ENCODE results near the gene NAALADL2. TPM values are rescaled to one million over a fixed set of nuclear protein-coding genes. Genes with fewer than 3 reads are reported as not detected.

The NAALADL2 gene
- total RNA-seq, 4 donors from 2014 or later: 0.85 to 6.3 (median 1.6) TPM

- H3K27ac ChIP-seq: no peak overlapping the region
- no peak overlapping the region for H3K4me3 ChIP-seq
- H3K4me1 ChIP-seq: no peaks in the 10 kb centered on the region
- no peaks in the 10 kb centered on the region for H3K27me3 ChIP-seq
- WGBS, 2 donors: 89 to 90% methylated on average over 4 of the region's 4 CpGs
- TF ChIP-seq, protein P1, sequence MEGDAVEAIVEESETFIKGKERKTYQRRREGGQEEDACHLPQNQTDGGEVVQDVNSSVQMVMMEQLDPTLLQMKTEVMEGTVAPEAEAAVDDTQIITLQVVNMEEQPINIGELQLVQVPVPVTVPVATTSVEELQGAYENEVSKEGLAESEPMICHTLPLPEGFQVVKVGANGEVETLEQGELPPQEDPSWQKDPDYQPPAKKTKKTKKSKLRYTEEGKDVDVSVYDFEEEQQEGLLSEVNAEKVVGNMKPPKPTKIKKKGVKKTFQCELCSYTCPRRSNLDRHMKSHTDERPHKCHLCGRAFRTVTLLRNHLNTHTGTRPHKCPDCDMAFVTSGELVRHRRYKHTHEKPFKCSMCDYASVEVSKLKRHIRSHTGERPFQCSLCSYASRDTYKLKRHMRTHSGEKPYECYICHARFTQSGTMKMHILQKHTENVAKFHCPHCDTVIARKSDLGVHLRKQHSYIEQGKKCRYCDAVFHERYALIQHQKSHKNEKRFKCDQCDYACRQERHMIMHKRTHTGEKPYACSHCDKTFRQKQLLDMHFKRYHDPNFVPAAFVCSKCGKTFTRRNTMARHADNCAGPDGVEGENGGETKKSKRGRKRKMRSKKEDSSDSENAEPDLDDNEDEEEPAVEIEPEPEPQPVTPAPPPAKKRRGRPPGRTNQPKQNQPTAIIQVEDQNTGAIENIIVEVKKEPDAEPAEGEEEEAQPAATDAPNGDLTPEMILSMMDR (IDR thresholded peaks at IDR 0.05): no peak
- TF ChIP-seq POLR2A (IDR thresholded peaks at IDR 0.05): no peak
- H3K36me3 ChIP-seq: no peaks in the 10 kb centered on the region
- intact Hi-C loops (cut with DNase I): no loop called here
- no peak for DNase-seq
- no peaks in the 10 kb centered on the region for H3K9me3 ChIP-seq
Measured at GRCh38 chr3:175546115-175546514, 687.0 kb downstream of the NAALADL2 start.

DNA sequence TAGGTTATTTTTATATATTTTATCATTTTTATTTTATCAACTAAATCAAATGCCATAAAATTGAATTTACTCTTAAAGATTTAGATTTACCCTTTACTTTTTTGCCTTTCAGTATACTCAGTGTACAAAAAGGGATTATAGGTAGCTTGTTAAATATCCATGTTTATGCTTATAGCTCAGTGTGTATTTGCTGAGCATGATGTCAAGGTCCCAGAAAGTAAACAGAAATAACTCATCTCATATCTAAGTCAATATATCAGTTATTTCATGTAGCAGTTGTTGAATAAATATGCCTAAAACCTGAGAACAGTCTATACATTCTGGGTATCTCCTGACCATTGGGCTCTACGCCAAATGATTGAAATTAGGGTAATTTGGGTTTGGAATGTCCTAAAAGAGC, 693.8 kb downstream of the NAALADL2 start:
- Histone ChIP-seq H3K9me3 (no peaks in the 10 kb centered on the region), H3K4me3 (no peak overlapping the region), H3K4me1 (no peaks in the 10 kb centered on the region), H3K27me3 (no peaks in the 10 kb centered on the region), H3K36me3 (no peaks in the 10 kb centered on the region), H3K27ac (no peak overlapping the region)
- no peak for DNase-seq
- intact Hi-C loops (cut with DNase I): no loop called here
- TF ChIP-seq, protein P1 (IDR thresholded peaks at IDR 0.05): no peak
- TF ChIP-seq POLR2A (IDR thresholded peaks at IDR 0.05): no peak
- WGBS, 2 donors: 77 to 93% methylated on average over 1 of the region's 1 CpG

DNA sequence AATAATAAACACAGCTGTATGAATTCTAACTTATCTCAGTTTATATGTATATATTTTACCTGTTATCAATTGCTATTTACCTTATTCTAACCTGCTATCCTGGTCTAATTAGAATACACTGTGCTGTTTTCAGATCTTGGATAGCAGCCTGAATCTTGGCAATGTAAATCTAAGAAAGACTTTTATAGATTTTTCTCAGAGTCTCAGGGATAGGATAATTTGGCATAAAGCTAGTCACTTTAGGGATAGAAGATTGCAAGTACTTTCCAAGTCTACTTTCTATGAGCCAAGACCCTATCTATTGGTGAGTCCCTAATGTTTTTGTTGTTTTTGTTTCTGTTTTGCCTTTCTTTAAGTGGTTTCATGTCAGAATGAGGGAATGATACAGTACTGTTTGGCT, 695.7 kb downstream of the NAALADL2 start:
- intact Hi-C loops (cut with DNase I): no loop called here
- no peak overlapping the region for H3K4me3 ChIP-seq
- TF ChIP-seq, protein P1 (IDR thresholded peaks at IDR 0.05): no peak
- no peak for TF ChIP-seq POLR2A (IDR thresholded peaks at IDR 0.05)
- H3K27me3 ChIP-seq: no peaks in the 10 kb centered on the region
- no peak for DNase-seq
- no peaks in the 10 kb centered on the region for H3K4me1 ChIP-seq
- H3K27ac ChIP-seq: no peak overlapping the region
- no peaks in the 10 kb centered on the region for H3K36me3 ChIP-seq
- no peaks in the 10 kb centered on the region for H3K9me3 ChIP-seq

DNA sequence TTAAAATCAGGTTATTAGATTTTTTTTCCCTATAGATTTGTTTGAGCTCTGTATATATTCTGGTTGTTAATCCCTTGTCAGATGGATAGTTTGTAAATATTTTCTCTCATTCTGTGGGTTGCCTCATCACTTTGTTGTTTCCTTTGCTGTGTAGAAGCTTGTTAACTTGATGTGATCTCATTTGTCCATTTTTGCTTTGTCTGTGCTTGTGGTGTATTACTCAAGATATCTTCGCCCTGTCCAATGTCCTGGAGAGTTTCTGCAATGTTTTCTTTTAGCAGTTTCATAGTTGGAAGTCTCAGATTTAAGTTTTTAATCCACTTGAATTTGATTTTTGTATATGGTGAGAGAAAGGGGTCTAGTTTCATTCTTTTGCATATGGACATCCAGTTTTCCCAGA, 699.1 kb downstream of the NAALADL2 start:
- H3K36me3 ChIP-seq: no peaks in the 10 kb centered on the region
- no peak for TF ChIP-seq POLR2A (IDR thresholded peaks at IDR 0.05)
- TF ChIP-seq, protein P1 (IDR thresholded peaks at IDR 0.05): no peak
- H3K9me3 ChIP-seq: no peaks in the 10 kb centered on the region
- no peaks in the 10 kb centered on the region for H3K4me1 ChIP-seq
- H3K27me3 ChIP-seq: no peaks in the 10 kb centered on the region
- intact Hi-C loops (cut with DNase I): no loop called here
- no peak overlapping the region for H3K27ac ChIP-seq
- DNase-seq: no peak
- 62 to 63% methylated on average over 1 of the region's 1 CpG for WGBS, 2 donors
- no peak overlapping the region for H3K4me3 ChIP-seq

DNA sequence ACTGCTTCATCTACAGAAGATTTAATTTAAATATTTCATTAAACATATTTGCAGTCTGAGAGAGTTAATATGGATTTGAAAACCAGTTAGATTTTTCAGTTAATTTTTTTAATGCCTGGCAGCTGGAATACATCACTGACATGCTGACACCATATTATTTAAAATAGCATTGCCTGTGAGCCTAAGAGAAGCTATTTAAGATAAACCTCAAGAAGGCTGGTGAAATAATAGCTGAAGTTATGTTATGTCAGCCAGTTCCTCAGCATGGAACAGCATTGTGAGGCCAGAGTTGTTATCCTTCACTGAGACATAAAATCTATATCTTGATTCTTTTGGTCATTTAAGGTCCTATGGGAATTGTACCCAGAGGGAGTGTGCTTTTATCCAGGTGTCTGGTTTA, 705.2 kb downstream of the NAALADL2 start:
- no peaks in the 10 kb centered on the region for H3K27me3 ChIP-seq
- no peaks in the 10 kb centered on the region for H3K36me3 ChIP-seq
- no peaks in the 10 kb centered on the region for H3K9me3 ChIP-seq
- DNase-seq: no peak
- intact Hi-C loops (cut with DNase I): no loop called here
- H3K27ac ChIP-seq: no peak overlapping the region
- no peak for TF ChIP-seq POLR2A (IDR thresholded peaks at IDR 0.05)
- TF ChIP-seq, protein P1 (IDR thresholded peaks at IDR 0.05): no peak
- no peak overlapping the region for H3K4me3 ChIP-seq
- H3K4me1 ChIP-seq: no peaks in the 10 kb centered on the region
